ENCODE data around the gene APOB.

GRCh38 chr2:21004181-21004572, 39.7 kb downstream of the APOB start:
- TF ChIP-seq POLR2A (IDR thresholded peaks at IDR 0.05; ENCODE audit: low read length) (no peak), JUN (IDR thresholded peaks at IDR 0.05) (no peak)
- TF ChIP-seq, protein P1, sequence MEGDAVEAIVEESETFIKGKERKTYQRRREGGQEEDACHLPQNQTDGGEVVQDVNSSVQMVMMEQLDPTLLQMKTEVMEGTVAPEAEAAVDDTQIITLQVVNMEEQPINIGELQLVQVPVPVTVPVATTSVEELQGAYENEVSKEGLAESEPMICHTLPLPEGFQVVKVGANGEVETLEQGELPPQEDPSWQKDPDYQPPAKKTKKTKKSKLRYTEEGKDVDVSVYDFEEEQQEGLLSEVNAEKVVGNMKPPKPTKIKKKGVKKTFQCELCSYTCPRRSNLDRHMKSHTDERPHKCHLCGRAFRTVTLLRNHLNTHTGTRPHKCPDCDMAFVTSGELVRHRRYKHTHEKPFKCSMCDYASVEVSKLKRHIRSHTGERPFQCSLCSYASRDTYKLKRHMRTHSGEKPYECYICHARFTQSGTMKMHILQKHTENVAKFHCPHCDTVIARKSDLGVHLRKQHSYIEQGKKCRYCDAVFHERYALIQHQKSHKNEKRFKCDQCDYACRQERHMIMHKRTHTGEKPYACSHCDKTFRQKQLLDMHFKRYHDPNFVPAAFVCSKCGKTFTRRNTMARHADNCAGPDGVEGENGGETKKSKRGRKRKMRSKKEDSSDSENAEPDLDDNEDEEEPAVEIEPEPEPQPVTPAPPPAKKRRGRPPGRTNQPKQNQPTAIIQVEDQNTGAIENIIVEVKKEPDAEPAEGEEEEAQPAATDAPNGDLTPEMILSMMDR (IDR thresholded peaks at IDR 0.05) = no peak

Measured in A549 (cell line).